ENCODE data around the gene NSD2.
"Not testable (repeated sequence)": the region's sequence is repeated elsewhere in the genome, so short reads cannot be mapped to it uniquely, and the experiment has no call there.

The NSD2 gene

GRCh38 chr4:1842339-1842895 lies 28.8 kb upstream of the NSD2 start:
- DNase-seq (ENCODE audit: low read depth), result no peak

GRCh38 chr4:1842993-1843448 lies 28.2 kb upstream of the NSD2 start:
- no peak for DNase-seq (ENCODE audit: low read depth)

- DNase-seq (ENCODE audit: low read depth), result no peak
These were observed 27.3 kb upstream of the NSD2 start for GRCh38 chr4:1843852-1844251.

GRCh38 chr4:1844618-1845017 lies 26.6 kb upstream of the NSD2 start:
- DNase-seq (ENCODE audit: low read depth), result not testable (repeated sequence)

- no peak for DNase-seq (ENCODE audit: low read depth)
These were observed 24.6 kb upstream of the NSD2 start for GRCh38 chr4:1846580-1846979.

GRCh38 chr4:1850276-1850675 lies 20.9 kb upstream of the NSD2 start:
- DNase-seq (ENCODE audit: low read depth), result no peak

- no peak for DNase-seq (ENCODE audit: low read depth)
These were observed 20.0 kb upstream of the NSD2 start for GRCh38 chr4:1851160-1851559.

GRCh38 chr4:1851575-1852410 lies 19.4 kb upstream of the NSD2 start:
- DNase-seq (ENCODE audit: low read depth), result no peak

- DNase-seq (ENCODE audit: low read depth), result no peak
These were observed 18.1 kb upstream of the NSD2 start for GRCh38 chr4:1852904-1853623.

GRCh38 chr4:1854752-1855151 lies 16.4 kb upstream of the NSD2 start:
- DNase-seq (ENCODE audit: low read depth), result no peak

- no peak for DNase-seq (ENCODE audit: low read depth)
These were observed 15.7 kb upstream of the NSD2 start for GRCh38 chr4:1855333-1856070.

GRCh38 chr4:1856071-1856942 lies 14.9 kb upstream of the NSD2 start, which contains the start of gene LETM1:
Gene LETM1, minus strand, starts transcription at chr4:1856156. Its CDS starts 206 bp downstream, at chr4:1855950.
- peak; percentile 86 for DNase-seq (ENCODE audit: low read depth)

GRCh38 chr4:1856943-1857699 lies 14.1 kb upstream of the NSD2 start:
- no peak for DNase-seq (ENCODE audit: low read depth)

GRCh38 chr4:1857931-1858330 lies 13.3 kb upstream of the NSD2 start:
- no peak for DNase-seq (ENCODE audit: low read depth)

- DNase-seq (ENCODE audit: low read depth), result no peak
These were observed 11.8 kb upstream of the NSD2 start for GRCh38 chr4:1859389-1859753.

GRCh38 chr4:1862055-1862911 lies 8.9 kb upstream of the NSD2 start:
- DNase-seq (ENCODE audit: low read depth), result no peak

- DNase-seq (ENCODE audit: low read depth), result no peak
These were observed 8.3 kb upstream of the NSD2 start for GRCh38 chr4:1862961-1863296.

GRCh38 chr4:1863297-1864033 lies 7.7 kb upstream of the NSD2 start:
- no peak for DNase-seq (ENCODE audit: low read depth)

Measured in activated gamma-delta T cell treated with anti-CD3 and anti-CD28 coated beads, Interleukin-2, amount 50 U/mL, for 16 hours (primary cell).